ENCODE measurements around the gene FMO4.

- TF ChIP-seq, protein P1, sequence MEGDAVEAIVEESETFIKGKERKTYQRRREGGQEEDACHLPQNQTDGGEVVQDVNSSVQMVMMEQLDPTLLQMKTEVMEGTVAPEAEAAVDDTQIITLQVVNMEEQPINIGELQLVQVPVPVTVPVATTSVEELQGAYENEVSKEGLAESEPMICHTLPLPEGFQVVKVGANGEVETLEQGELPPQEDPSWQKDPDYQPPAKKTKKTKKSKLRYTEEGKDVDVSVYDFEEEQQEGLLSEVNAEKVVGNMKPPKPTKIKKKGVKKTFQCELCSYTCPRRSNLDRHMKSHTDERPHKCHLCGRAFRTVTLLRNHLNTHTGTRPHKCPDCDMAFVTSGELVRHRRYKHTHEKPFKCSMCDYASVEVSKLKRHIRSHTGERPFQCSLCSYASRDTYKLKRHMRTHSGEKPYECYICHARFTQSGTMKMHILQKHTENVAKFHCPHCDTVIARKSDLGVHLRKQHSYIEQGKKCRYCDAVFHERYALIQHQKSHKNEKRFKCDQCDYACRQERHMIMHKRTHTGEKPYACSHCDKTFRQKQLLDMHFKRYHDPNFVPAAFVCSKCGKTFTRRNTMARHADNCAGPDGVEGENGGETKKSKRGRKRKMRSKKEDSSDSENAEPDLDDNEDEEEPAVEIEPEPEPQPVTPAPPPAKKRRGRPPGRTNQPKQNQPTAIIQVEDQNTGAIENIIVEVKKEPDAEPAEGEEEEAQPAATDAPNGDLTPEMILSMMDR (IDR thresholded peaks at IDR 0.05; ENCODE audit: poor library complexity, severe bottlenecking): no peak
- no peak for TF ChIP-seq EZH2 (IDR thresholded peaks at IDR 0.05; ENCODE audit: borderline replicate concordance, insufficient read depth, low read length, poor library complexity, severe bottlenecking)
- no peak for TF ChIP-seq POLR2AphosphoS5 (IDR thresholded peaks at IDR 0.05)
- no peak for TF ChIP-seq SMC3 (conservative IDR thresholded peaks at IDR 0.05; ENCODE audit: poor library complexity)
- TF ChIP-seq, protein P2, sequence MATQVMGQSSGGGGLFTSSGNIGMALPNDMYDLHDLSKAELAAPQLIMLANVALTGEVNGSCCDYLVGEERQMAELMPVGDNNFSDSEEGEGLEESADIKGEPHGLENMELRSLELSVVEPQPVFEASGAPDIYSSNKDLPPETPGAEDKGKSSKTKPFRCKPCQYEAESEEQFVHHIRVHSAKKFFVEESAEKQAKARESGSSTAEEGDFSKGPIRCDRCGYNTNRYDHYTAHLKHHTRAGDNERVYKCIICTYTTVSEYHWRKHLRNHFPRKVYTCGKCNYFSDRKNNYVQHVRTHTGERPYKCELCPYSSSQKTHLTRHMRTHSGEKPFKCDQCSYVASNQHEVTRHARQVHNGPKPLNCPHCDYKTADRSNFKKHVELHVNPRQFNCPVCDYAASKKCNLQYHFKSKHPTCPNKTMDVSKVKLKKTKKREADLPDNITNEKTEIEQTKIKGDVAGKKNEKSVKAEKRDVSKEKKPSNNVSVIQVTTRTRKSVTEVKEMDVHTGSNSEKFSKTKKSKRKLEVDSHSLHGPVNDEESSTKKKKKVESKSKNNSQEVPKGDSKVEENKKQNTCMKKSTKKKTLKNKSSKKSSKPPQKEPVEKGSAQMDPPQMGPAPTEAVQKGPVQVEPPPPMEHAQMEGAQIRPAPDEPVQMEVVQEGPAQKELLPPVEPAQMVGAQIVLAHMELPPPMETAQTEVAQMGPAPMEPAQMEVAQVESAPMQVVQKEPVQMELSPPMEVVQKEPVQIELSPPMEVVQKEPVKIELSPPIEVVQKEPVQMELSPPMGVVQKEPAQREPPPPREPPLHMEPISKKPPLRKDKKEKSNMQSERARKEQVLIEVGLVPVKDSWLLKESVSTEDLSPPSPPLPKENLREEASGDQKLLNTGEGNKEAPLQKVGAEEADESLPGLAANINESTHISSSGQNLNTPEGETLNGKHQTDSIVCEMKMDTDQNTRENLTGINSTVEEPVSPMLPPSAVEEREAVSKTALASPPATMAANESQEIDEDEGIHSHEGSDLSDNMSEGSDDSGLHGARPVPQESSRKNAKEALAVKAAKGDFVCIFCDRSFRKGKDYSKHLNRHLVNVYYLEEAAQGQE (IDR thresholded peaks at IDR 0.05; ENCODE audit: borderline replicate concordance): no peak
- no peak for TF ChIP-seq TAF1 (IDR thresholded peaks at IDR 0.05; ENCODE audit: low read depth)
These were observed 33.4 kb upstream of the FMO4 start for GRCh38 chr1:171280599-171280998.
